Aorta (tissue), 5 donors: ENCODE data around the gene TMPRSS9. TPM values are rescaled to one million over a fixed set of nuclear protein-coding genes. Genes with fewer than 3 reads are reported as not detected.

Source experiments
- ATAC-seq: fragments of 200-7000 bp; cut with Tn5 transposase; one replicate; pipeline ENCODE4 v1.9.1; 2022; ENCODE audit warnings: moderate library complexity; ENCODE audit not compliant: low FRiP score
- DNase-seq, 2 donors: peaks; one replicate each; pipeline ENCODE4 v3.0.0-alpha.2; 2020
- H3K27ac ChIP-seq, 2 donors: one replicate each; pipeline ENCODE4 v1.5.1; 2013; ENCODE audit warnings: low read length in 2 of 2, mild to moderate bottlenecking in 2 of 2, moderate library complexity in 2 of 2, control low read depth in 1 of 2, inconsistent platforms in 1 of 2, low read depth in 1 of 2
- H3K27me3 ChIP-seq, 2 donors: one replicate each; pipeline ENCODE4 v1.6.1; 2013; ENCODE audit warnings: control low read depth in 1 of 2, low read length in 1 of 2, mild to moderate bottlenecking in 1 of 2, moderate library complexity in 1 of 2; ENCODE audit not compliant: insufficient read depth in 2 of 2, control insufficient read depth in 1 of 2
- H3K36me3 ChIP-seq, 2 donors: one replicate each; pipeline ENCODE4 v1.6.1; 2013; ENCODE audit warnings: control low read depth in 1 of 2, low read length in 1 of 2, mild to moderate bottlenecking in 1 of 2; ENCODE audit not compliant: insufficient read depth in 2 of 2, control insufficient read depth in 1 of 2
- H3K4me1 ChIP-seq, 2 donors: one replicate each; pipeline ENCODE4 v1.6.1; 2013; ENCODE audit warnings: low read length in 2 of 2, control low read depth in 1 of 2, mild to moderate bottlenecking in 1 of 2, moderate library complexity in 1 of 2; ENCODE audit not compliant: insufficient read depth in 2 of 2, control insufficient read depth in 1 of 2
- H3K4me3 ChIP-seq, 2 donors: one replicate each; pipeline ENCODE4 v1.5.1; 2013; ENCODE audit warnings: low read length in 2 of 2, control low read depth in 1 of 2, mild to moderate bottlenecking in 1 of 2
- H3K9me3 ChIP-seq: one replicate; pipeline ENCODE4 v1.6.1; 2013; ENCODE audit warnings: mild to moderate bottlenecking, low read length; ENCODE audit not compliant: control insufficient read depth
- WGBS, 2 donors: extraction: QIAGEN DNeasy Blood & Tissue Kit; methylation state at CpG; one replicate each; pipeline ENCODE4 v1.1.7; 2013; 5-methylcytosine and 5-hydroxymethylcytosine counted together
- intact Hi-C, 2 donors: fragments of 100-400 bp; cut with DNase I; formaldehyde crosslinking; loops; one replicate each; pipeline versions ENCODE4 v1.14.2 to v1.15.0; 2022
- long read RNA-seq, 2 donors: library from polyadenylated mRNA; unstranded; transcript quantifications; one replicate each; pipeline ENCODE4 v2.0.0, GENCODE V29; 2020 to 2021
- polyA plus RNA-seq, 2 donors: library from polyadenylated mRNA; stranded (reverse); fragments of 200-250 nt; gene quantifications; one replicate each; pipeline ENCODE4 v1.2.3, GENCODE V29; 2013
- total RNA-seq, 2 donors: library from RNA; stranded (reverse); fragmentation: NEBNext Ultra II Directional; extraction: Animal tissue kit (Norgen Biotek cat#: 25700); gene quantifications; one replicate each; pipeline ENCODE4 v1.2.1, GENCODE V29; 2021
- donor health status: healthy with polysubstance abuse.
- donor health status: Bipolar disorder and iron deficiency.
- donor health status: DM: no; HTN: no; CAD: no.
- donor health status: DM: no; HTN: no; CAD: no.
- donor health status: DM: yes; HTN: yes; CAD: no.

TMPRSS9 gene
- total RNA-seq: under 1 TPM; 0.23 to 0.27 TPM
- not detected for polyA plus RNA-seq
- long read RNA-seq, donor 1, partial matches to known transcripts: 0 of 2 reads
- long read RNA-seq, donor 1, other reads (novel, unspliced or antisense): 2 of 2 reads
- long read RNA-seq, donor 2, partial matches to known transcripts: 0 of 4 reads
- long read RNA-seq, donor 2, other reads (novel, unspliced or antisense): 4 of 4 reads

DNA sequence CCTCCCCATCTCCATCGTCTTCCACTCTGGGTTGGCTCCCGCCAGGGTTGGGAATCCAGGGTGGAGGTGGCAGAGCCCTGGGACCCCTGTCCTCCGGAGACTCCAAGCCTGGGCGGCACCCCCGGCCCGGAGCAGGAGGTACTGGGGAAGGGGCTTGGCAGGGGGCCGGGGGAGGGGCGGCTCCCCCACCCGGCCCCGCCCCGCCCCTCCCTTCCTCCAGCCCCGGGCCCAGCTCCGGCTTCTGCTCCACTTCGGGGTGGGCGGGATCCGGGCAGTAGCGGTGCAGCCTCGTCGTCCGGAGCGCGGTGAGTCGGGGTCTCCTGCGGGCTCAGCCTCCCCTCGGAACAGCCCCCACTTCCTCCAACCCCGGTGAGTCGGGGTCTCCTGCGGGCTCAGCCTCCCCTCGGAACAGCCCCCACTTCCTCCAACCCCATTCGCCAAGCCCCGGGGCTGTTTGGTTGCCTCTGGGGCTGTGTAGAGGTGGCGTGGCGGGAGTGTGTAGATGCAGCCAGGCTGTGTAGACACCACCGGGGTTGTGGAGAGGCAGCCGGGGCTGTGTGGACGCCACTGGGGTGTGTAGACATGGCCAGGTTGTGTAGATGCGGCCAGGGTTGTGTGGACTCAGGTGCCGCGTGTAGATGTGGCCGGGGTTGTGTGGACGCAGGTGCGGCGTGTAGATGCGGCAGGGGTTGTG, at the start of gene TMPRSS9:
TSS of gene TMPRSS9 (plus strand) at position 274 of the 694 bp plus-strand sequence. CDS start 29,521 bp downstream, outside the sequence.
- ATAC-seq: no peak
- 23 to 24% methylated on average over 41 to 44 of the region's 44 CpGs for WGBS, 2 donors
- no peaks in the 10 kb centered on the region for H3K9me3 ChIP-seq
- no peak within 1 kb of the TSS for H3K27ac ChIP-seq
- no peak within 1 kb of the TSS for H3K4me3 ChIP-seq
- intact Hi-C loops: no loop called here
- H3K4me1 ChIP-seq: no peaks in the 10 kb centered on the region
- H3K27me3 ChIP-seq: peaks cover 0 to 1% of the 10 kb centered on the region in 2 donors
- H3K36me3 ChIP-seq: no peaks in the 10 kb centered on the region
- no peak for DNase-seq

- Histone ChIP-seq H3K9me3 (peaks cover 3% of the 10 kb centered on the region), H3K27ac (no peak overlapping the region), H3K4me1 (no peaks in the 10 kb centered on the region), H3K36me3 (no peaks in the 10 kb centered on the region), H3K27me3 (no peaks in the 10 kb centered on the region), H3K4me3 (no peak overlapping the region)
- no peak for DNase-seq
- 94 to 97% methylated on average over 4 of the region's 4 CpGs for WGBS, 2 donors
- no peak for ATAC-seq
- intact Hi-C loops: no loop called here
These were observed 49.0 kb upstream of the TMPRSS9 start for GRCh38 chr19:2311093-2311492.

GRCh38 chr19:2312820-2313501, 47.1 kb upstream of the TMPRSS9 start:
- ATAC-seq (no peak), DNase-seq (no peak)
- Histone ChIP-seq H3K27ac (no peak overlapping the region), H3K36me3 (no peaks in the 10 kb centered on the region), H3K4me3 (no peak overlapping the region), H3K9me3 (peaks cover 3% of the 10 kb centered on the region), H3K4me1 (no peaks in the 10 kb centered on the region), H3K27me3 (no peaks in the 10 kb centered on the region)
- WGBS, 2 donors: 36 to 37% methylated on average over 27 to 28 of the region's 28 CpGs
- intact Hi-C loops: no loop called here

DNA sequence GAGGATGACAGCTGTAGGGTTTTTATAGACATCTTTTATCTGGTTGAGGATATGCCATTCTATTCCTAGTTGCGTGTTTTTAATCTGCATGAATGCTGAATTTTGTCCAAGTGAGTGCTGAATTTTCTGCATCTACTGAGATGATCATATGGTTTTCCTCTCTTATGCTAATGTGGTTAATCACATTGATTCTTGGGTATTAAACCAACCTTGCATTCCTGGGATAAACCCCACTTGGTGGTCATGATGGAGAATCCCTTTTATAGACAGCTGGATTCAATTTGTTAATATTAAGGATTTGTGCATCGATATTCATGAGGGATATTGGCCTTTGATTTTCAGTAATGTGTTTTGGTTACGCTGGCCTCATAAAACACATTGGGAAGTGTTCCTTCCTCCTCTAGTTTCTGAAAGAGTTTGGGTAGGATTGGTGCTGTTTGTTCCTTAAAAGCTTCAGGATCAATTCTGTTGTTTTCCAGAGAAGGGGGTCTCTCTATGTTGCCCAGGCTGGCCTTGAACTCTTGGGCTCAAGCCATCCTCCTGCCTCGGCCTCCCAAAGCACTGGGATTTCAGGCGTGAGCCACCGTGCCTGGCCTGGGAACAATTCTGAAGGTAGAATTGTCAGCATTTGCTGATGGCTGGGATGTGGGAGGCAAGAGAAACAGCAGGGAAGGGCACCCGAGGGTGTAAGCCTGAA, 44.8 kb upstream of the TMPRSS9 start:
- Histone ChIP-seq H3K27me3 (no peaks in the 10 kb centered on the region), H3K27ac (no peak overlapping the region), H3K4me1 (no peaks in the 10 kb centered on the region), H3K4me3 (no peak overlapping the region), H3K9me3 (peaks cover 3% of the 10 kb centered on the region), H3K36me3 (no peaks in the 10 kb centered on the region)
- WGBS, 2 donors: 86 to 87% methylated on average over 7 of the region's 7 CpGs
- DNase-seq: no peak
- no peak for ATAC-seq
- intact Hi-C loops: no loop called here

DNA sequence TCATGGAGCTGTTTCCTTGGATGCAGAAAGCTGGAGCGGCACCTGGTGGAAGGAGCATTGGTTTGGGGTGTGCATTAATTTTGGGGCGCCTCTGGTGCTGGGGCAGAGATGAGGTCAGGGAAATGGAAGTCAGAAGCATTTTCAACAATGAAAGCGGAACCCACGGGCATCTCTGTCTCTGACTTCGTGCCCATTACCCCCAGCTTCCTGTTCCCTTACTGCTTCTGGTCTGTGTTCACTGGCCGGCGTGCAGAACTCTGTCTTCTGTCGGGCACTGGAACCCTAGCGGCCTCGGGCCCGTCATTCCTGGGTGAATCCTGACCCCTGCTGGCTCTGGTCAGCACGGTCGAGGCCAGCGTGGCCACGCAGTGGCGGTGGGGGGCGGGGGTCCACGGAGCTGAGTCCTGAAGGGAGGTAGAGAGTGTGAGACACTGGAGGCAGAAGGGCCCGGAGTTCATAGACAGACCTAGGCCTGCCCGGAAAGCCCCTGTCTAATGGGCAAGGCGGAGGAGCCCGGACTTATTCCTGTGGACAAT, 44.2 kb upstream of the TMPRSS9 start:
- Histone ChIP-seq H3K4me1 (no peaks in the 10 kb centered on the region), H3K36me3 (no peaks in the 10 kb centered on the region), H3K27me3 (no peaks in the 10 kb centered on the region), H3K9me3 (peaks cover 3% of the 10 kb centered on the region), H3K27ac (no peak overlapping the region), H3K4me3 (no peak overlapping the region)
- 28% methylated on average over 22 of the region's 22 CpGs for WGBS, 2 donors
- ATAC-seq (peak; percentile 63), DNase-seq (peak in 1 of 2 donors; percentile 89)
- intact Hi-C loops: no loop called here

- DNase-seq (no peak), ATAC-seq (no peak)
- H3K4me1 ChIP-seq: no peaks in the 10 kb centered on the region
- H3K27me3 ChIP-seq: no peaks in the 10 kb centered on the region
- no peaks in the 10 kb centered on the region for H3K36me3 ChIP-seq
- H3K27ac ChIP-seq: no peak overlapping the region
- H3K4me3 ChIP-seq: no peak overlapping the region
- WGBS, 2 donors: 95 to 97% methylated on average over 13 of the region's 13 CpGs
- peaks cover 3% of the 10 kb centered on the region for H3K9me3 ChIP-seq
- intact Hi-C loops: no loop called here
These were observed 42.8 kb upstream of the TMPRSS9 start for GRCh38 chr19:2317300-2317699.

- Histone ChIP-seq H3K4me3 (no peak overlapping the region), H3K36me3 (no peaks in the 10 kb centered on the region), H3K27me3 (no peaks in the 10 kb centered on the region), H3K27ac (no peak overlapping the region), H3K4me1 (no peaks in the 10 kb centered on the region), H3K9me3 (peaks cover 3% of the 10 kb centered on the region)
- WGBS, 2 donors: 85 to 91% methylated on average over 25 of the region's 25 CpGs
- intact Hi-C loops: no loop called here
- no peak for ATAC-seq
- DNase-seq: no peak
These were observed 42.3 kb upstream of the TMPRSS9 start for GRCh38 chr19:2317756-2318155.

DNA sequence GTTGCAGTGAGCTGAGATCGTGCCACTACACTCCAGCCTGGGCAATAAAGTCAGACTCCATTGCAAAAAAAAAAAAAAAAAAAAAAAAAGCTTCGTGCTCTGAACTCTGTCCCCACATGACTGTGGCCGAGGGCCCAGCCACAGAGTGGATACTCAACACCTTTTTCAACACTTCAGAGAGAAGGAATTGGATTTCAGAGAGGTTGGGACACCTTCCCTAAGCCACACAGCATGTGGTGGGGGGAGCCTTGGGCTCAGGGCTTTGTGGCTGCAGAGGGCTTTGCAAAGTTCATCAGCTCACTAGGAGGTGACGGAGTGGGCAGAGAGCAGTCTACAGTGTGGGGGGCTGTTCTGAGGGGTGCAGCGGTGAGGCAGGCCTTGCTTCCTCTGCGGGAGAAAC, 41.1 kb upstream of the TMPRSS9 start:
- 82 to 89% methylated on average over 6 of the region's 6 CpGs for WGBS, 2 donors
- ATAC-seq (no peak), DNase-seq (no peak)
- no peaks in the 10 kb centered on the region for H3K4me1 ChIP-seq
- H3K4me3 ChIP-seq: no peak overlapping the region
- no peaks in the 10 kb centered on the region for H3K27me3 ChIP-seq
- no peaks in the 10 kb centered on the region for H3K36me3 ChIP-seq
- peaks cover 3% of the 10 kb centered on the region for H3K9me3 ChIP-seq
- no peak overlapping the region for H3K27ac ChIP-seq
- intact Hi-C loops: no loop called here
